ENCODE results near the gene EXOC7. TPM values are rescaled to one million over a fixed set of nuclear protein-coding genes. Genes with fewer than 3 reads are reported as not detected.
A peak's percentile ranks its signal among the peaks of the same experiment; 100 is the strongest.

The EXOC7 gene
- total RNA-seq, 6 experiments from 2014 or later, result 134 to 157 (median 144) TPM

GRCh38 chr17:76088868-76089576 lies 14.6 kb downstream of the EXOC7 start:
- no peaks in the 10 kb centered on the region for H3K9me3 Mint-ChIP-seq
- H3K27ac Mint-ChIP-seq, result no peak overlapping the region
- H3K36me3 Mint-ChIP-seq (ENCODE audit: low read depth), result peaks cover 6% of the 10 kb centered on the region
- no peak for TF ChIP-seq CTCF (IDR thresholded peaks at IDR 0.05)
- H3K4me1 Mint-ChIP-seq (ENCODE audit: low read depth), result no peaks in the 10 kb centered on the region
- no peak overlapping the region for H3K4me3 Mint-ChIP-seq
- H3K27me3 Mint-ChIP-seq (ENCODE audit: insufficient read depth), result peaks cover 3% of the 10 kb centered on the region
- no peak for DNase-seq

GRCh38 chr17:76088041-76088867 lies 15.3 kb downstream of the EXOC7 start:
- no peak for DNase-seq
- Mint-ChIP-seq H3K27me3 (ENCODE audit: insufficient read depth) (peaks cover 3% of the 10 kb centered on the region), H3K4me1 (ENCODE audit: low read depth) (no peaks in the 10 kb centered on the region), H3K36me3 (ENCODE audit: low read depth) (peaks cover 6% of the 10 kb centered on the region; the same call in 1 of the 2 replicates), H3K27ac (no peak overlapping the region), H3K4me3 (no peak overlapping the region), H3K9me3 (no peaks in the 10 kb centered on the region)
- TF ChIP-seq CTCF (IDR thresholded peaks at IDR 0.05), result 0 out of 2 replicates have a peak, but pooled peaks have one; percentile 10

GRCh38 chr17:76087531-76087930 lies 16.1 kb downstream of the EXOC7 start:
- no peak overlapping the region for H3K4me3 Mint-ChIP-seq
- H3K4me1 Mint-ChIP-seq (ENCODE audit: low read depth), result no peaks in the 10 kb centered on the region
- no peaks in the 10 kb centered on the region for H3K9me3 Mint-ChIP-seq
- no peak overlapping the region for H3K27ac Mint-ChIP-seq
- DNase-seq, result no peak
- peaks cover 3% of the 10 kb centered on the region for H3K27me3 Mint-ChIP-seq (ENCODE audit: insufficient read depth)
- H3K36me3 Mint-ChIP-seq (ENCODE audit: low read depth), result peaks cover 6% of the 10 kb centered on the region; the same call in 1 of the 2 replicates
- TF ChIP-seq CTCF (IDR thresholded peaks at IDR 0.05), result no peak

GRCh38 chr17:76086384-76086783 lies 17.2 kb downstream of the EXOC7 start:
- no peak for DNase-seq
- Mint-ChIP-seq H3K4me3 (no peak overlapping the region), H3K27me3 (ENCODE audit: insufficient read depth) (peaks cover 9% of the 10 kb centered on the region), H3K4me1 (ENCODE audit: low read depth) (no peaks in the 10 kb centered on the region), H3K9me3 (no peaks in the 10 kb centered on the region), H3K27ac (no peak overlapping the region), H3K36me3 (ENCODE audit: low read depth) (0 out of 2 replicates have a peak, but pooled peaks cover 6% of the 10 kb centered on the region)
- TF ChIP-seq CTCF (IDR thresholded peaks at IDR 0.05), result no peak

GRCh38 chr17:76085731-76086366 lies 17.7 kb downstream of the EXOC7 start:
- H3K4me1 Mint-ChIP-seq (ENCODE audit: low read depth), result no peaks in the 10 kb centered on the region
- no peak for TF ChIP-seq CTCF (IDR thresholded peaks at IDR 0.05)
- H3K36me3 Mint-ChIP-seq (ENCODE audit: low read depth), result 0 out of 2 replicates have a peak, but pooled peaks cover 6% of the 10 kb centered on the region
- DNase-seq, result no peak
- no peaks in the 10 kb centered on the region for H3K9me3 Mint-ChIP-seq
- no peak overlapping the region for H3K27ac Mint-ChIP-seq
- H3K27me3 Mint-ChIP-seq (ENCODE audit: insufficient read depth), result peaks cover 9% of the 10 kb centered on the region
- H3K4me3 Mint-ChIP-seq, result no peak overlapping the region
